OCI-LY7 (cell line): Measurements from ENCODE around the gene GALNT1.
A peak's percentile ranks its signal among the peaks of the same experiment; 100 is the strongest.

Experiments
- EZH2phosphoT487 ChIP-seq: fragments of 200-600 bp; sonication (generic); IDR thresholded peaks from 2 replicates; pipeline ENCODE4 v1.6.1; 2018; ENCODE audit warnings: low read depth, borderline replicate concordance, mild to moderate bottlenecking, mixed run types, antibody characterized with exemption, low read length, moderate library complexity, mixed read lengths
- TF ChIP-seq, protein P1 (sequence below): fragments of 200-600 bp; sonication (generic); conservative IDR thresholded peaks from 2 replicates; pipeline ENCODE4 v1.5.1; 2014; ENCODE audit warnings: mild to moderate bottlenecking, antibody characterized with exemption, low read length, moderate library complexity, mixed read lengths

DNA sequence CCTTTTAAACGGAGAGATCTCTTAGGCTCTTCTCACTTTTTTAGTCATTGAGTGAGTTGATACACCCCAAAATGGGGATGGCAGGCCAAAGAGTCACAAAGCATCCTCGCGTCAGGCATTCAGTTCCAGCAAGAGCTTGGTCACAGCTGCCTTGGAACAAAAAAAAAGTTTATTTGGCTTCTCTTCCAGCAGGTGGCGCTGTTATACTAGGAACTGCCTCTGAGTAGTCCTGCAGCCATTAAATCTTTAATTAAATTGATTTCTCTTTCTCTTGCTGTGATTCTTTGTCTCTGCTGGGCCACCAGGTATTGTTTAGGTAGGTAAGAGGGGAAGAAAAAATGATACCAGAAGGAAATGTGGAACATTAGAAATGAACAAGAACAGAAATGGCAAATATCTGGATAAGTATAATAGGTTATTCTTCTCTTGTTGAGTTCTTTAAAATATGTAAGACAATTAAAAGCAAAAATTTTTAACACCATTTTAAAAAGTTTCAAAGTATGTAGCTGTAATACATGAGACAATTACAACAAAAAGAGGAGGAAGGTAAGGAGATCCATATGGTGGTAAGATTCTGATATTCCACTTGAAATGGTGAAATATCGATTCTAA is 175.1 kb downstream of the GALNT1 start:
- TF ChIP-seq, protein P1, sequence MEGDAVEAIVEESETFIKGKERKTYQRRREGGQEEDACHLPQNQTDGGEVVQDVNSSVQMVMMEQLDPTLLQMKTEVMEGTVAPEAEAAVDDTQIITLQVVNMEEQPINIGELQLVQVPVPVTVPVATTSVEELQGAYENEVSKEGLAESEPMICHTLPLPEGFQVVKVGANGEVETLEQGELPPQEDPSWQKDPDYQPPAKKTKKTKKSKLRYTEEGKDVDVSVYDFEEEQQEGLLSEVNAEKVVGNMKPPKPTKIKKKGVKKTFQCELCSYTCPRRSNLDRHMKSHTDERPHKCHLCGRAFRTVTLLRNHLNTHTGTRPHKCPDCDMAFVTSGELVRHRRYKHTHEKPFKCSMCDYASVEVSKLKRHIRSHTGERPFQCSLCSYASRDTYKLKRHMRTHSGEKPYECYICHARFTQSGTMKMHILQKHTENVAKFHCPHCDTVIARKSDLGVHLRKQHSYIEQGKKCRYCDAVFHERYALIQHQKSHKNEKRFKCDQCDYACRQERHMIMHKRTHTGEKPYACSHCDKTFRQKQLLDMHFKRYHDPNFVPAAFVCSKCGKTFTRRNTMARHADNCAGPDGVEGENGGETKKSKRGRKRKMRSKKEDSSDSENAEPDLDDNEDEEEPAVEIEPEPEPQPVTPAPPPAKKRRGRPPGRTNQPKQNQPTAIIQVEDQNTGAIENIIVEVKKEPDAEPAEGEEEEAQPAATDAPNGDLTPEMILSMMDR = peak; percentile 80
- TF ChIP-seq EZH2phosphoT487 = no peak
